Keratinocyte (primary cell): ENCODE data around the gene DNAH17. TPM values are rescaled to one million over a fixed set of nuclear protein-coding genes. Genes with fewer than 3 reads are reported as not detected.

Experiments
- DNase-seq: peaks from one replicate; pipeline ENCODE4 v3.0.0-alpha.2; 2011; ENCODE audit warnings: low read depth, missing footprints, low spot score
- FAIRE-seq: peaks from 2 replicates; lab custom pipeline; 2011; peaks lifted over from hg19 to GRCh38; lab: Jason Lieb, UNC
- H2AFZ ChIP-seq: 2 replicates; pipeline ENCODE4 v1.6.0; 2012; ENCODE audit warnings: low read length, control low read depth, inconsistent platforms; ENCODE audit not compliant: control insufficient read depth
- H3K27ac ChIP-seq: 2 replicates; pipeline ENCODE4 v1.5.1; 2011; ENCODE audit warnings: low read length; ENCODE audit not compliant: control insufficient read depth, insufficient read depth
- H3K27me3 ChIP-seq: 3 replicates; pipeline ENCODE4 v1.6.0; 2011; ENCODE audit warnings: low read length; ENCODE audit not compliant: control insufficient read depth, insufficient read depth; ENCODE audit errors: extremely low read depth
- H3K36me3 ChIP-seq, 2 experiments: 2 replicates in 1 of 2; 3 replicates in 1 of 2; pipeline ENCODE4 v1.5.1; 2011; ENCODE audit warnings: low read length in 2 of 2, mild to moderate bottlenecking in 1 of 2; ENCODE audit not compliant: control insufficient read depth in 2 of 2, insufficient read depth in 2 of 2; ENCODE audit errors: extremely low read depth in 1 of 2
- H3K4me1 ChIP-seq: 3 replicates; pipeline ENCODE4 v1.5.1; 2011; ENCODE audit warnings: low read length; ENCODE audit not compliant: control insufficient read depth, insufficient read depth; ENCODE audit errors: extremely low read depth
- H3K4me2 ChIP-seq: 3 replicates; pipeline ENCODE4 v1.6.0; 2011; ENCODE audit warnings: low read depth, low read length; ENCODE audit not compliant: control insufficient read depth, insufficient read depth; ENCODE audit errors: extremely low read depth
- H3K4me3 ChIP-seq, 3 experiments: fragments of 200-600 bp in 1 of 3; sonication (generic) in 1 of 3; 2 replicates in 2 of 3; 3 replicates in 1 of 3; pipeline ENCODE4 v1.5.1; 2011 to 2016; ENCODE audit warnings: low read length in 3 of 3, mild to moderate bottlenecking in 3 of 3, control low read depth in 2 of 3, inconsistent platforms in 1 of 3, low read depth in 1 of 3, mixed read lengths in 1 of 3, mixed run types in 1 of 3, moderate library complexity in 1 of 3; ENCODE audit not compliant: control insufficient read depth in 2 of 3, insufficient read depth in 2 of 3; ENCODE audit errors: extremely low read depth in 1 of 3
- H3K79me2 ChIP-seq: 2 replicates; pipeline ENCODE4 v1.6.0; 2012; ENCODE audit warnings: low read length; ENCODE audit not compliant: control insufficient read depth, insufficient read depth
- H3K9ac ChIP-seq: 3 replicates; pipeline ENCODE4 v1.6.0; 2011; ENCODE audit warnings: low read length; ENCODE audit not compliant: control insufficient read depth, insufficient read depth; ENCODE audit errors: extremely low read depth
- H3K9me1 ChIP-seq: 3 replicates; pipeline ENCODE4 v1.6.0; 2011; ENCODE audit warnings: low read length; ENCODE audit not compliant: control insufficient read depth, insufficient read depth; ENCODE audit errors: extremely low read depth
- H3K9me3 ChIP-seq: 2 replicates; pipeline ENCODE4 v1.5.1; 2012; ENCODE audit warnings: low read depth, low read length; ENCODE audit not compliant: control insufficient read depth
- H4K20me1 ChIP-seq: 3 replicates; pipeline ENCODE4 v1.6.0; 2011; ENCODE audit warnings: low read length; ENCODE audit not compliant: control insufficient read depth, insufficient read depth; ENCODE audit errors: extremely low read depth
- EZH2 ChIP-seq: IDR thresholded peaks from one replicate; pipeline ENCODE4 v1.6.1; 2012; ENCODE audit warnings: inconsistent platforms, mild to moderate bottlenecking, low read length, moderate library complexity
- dilution Hi-C: fragments of 300-500 bp; cut with MboI; formaldehyde crosslinking; loops from one replicate; pipeline ENCODE4 v1.7.0; 2020; ENCODE audit warnings: low sequenced_read_pairs; ENCODE audit not compliant: extremely low pct_ligation_motif_present
- polyA plus RNA-seq, 5 experiments: library from polyadenylated mRNA; depleted of rRNA in 3 of 5; stranded (reverse) in 3 of 5; stranded (forward) in 1 of 5; unstranded in 1 of 5; fragments of >200 nt; gene quantifications; 1 replicate in 1 of 5; 2 replicates in 3 of 5; 3 replicates in 1 of 5; pipeline versions ENCODE4 v1.2.1 to v1.2.3, GENCODE V29; 2011 to 2012; ENCODE audit warnings: missing spikeins in 2 of 5, low read depth in 1 of 5, low replicate concordance in 1 of 5
- TF ChIP-seq, protein P1 (sequence below), 3 experiments: IDR thresholded peaks in 1 of 3; conservative IDR thresholded peaks in 1 of 3; optimal IDR thresholded peaks in 1 of 3; 2 replicates in 2 of 3; 3 replicates in 1 of 3; pipeline versions ENCODE3 to v1.5.1; 2011; ENCODE audit warnings: low read length in 3 of 3, mild to moderate bottlenecking in 3 of 3, moderate library complexity in 2 of 3, control low read depth in 1 of 3, inconsistent platforms in 1 of 3; ENCODE audit not compliant: insufficient read depth in 2 of 3; ENCODE audit errors: extremely low read depth in 1 of 3

The DNAH17 gene
- polyA plus RNA-seq, 1 donor (not counting 4 experiments of a cell fraction or from before 2014, with no cell fraction given) = 0.16 TPM

GRCh38 chr17:78532311-78532710 lies 44.9 kb downstream of the DNAH17 start:
- dilution Hi-C loops = no loop called here
- Histone ChIP-seq H3K27me3 (no peaks in the 10 kb centered on the region), H3K4me1 (peaks cover 35% of the 10 kb centered on the region), H2AFZ (no peak overlapping the region), H3K9me3 (no peaks in the 10 kb centered on the region), H3K4me3 (no peak overlapping the region), H3K9me1 (no peaks in the 10 kb centered on the region), H3K36me3 (no peaks in the 10 kb centered on the region), H3K4me2 (no peak overlapping the region), H4K20me1 (no peaks in the 10 kb centered on the region), H3K79me2 (no peaks in the 10 kb centered on the region), H3K27ac (peak overlapping the region; percentile 85), H3K9ac (peak overlapping the region; percentile 26)
- TF ChIP-seq, protein P1, sequence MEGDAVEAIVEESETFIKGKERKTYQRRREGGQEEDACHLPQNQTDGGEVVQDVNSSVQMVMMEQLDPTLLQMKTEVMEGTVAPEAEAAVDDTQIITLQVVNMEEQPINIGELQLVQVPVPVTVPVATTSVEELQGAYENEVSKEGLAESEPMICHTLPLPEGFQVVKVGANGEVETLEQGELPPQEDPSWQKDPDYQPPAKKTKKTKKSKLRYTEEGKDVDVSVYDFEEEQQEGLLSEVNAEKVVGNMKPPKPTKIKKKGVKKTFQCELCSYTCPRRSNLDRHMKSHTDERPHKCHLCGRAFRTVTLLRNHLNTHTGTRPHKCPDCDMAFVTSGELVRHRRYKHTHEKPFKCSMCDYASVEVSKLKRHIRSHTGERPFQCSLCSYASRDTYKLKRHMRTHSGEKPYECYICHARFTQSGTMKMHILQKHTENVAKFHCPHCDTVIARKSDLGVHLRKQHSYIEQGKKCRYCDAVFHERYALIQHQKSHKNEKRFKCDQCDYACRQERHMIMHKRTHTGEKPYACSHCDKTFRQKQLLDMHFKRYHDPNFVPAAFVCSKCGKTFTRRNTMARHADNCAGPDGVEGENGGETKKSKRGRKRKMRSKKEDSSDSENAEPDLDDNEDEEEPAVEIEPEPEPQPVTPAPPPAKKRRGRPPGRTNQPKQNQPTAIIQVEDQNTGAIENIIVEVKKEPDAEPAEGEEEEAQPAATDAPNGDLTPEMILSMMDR (optimal IDR thresholded peaks at IDR 0.05 in 1 of 3, IDR thresholded peaks at IDR 0.05 in 1 of 3, conservative IDR thresholded peaks at IDR 0.05 in 1 of 3; ENCODE audit: extremely low read depth in 1 of 3, insufficient read depth in 2 of 3, low read length in 3 of 3) = no peak
- no peak for TF ChIP-seq EZH2
- no peak for DNase-seq
- FAIRE-seq = no peak

- dilution Hi-C loops = no loop called here
- Histone ChIP-seq H3K79me2 (no peaks in the 10 kb centered on the region), H3K4me1 (peaks cover 26% of the 10 kb centered on the region), H3K27ac (no peak overlapping the region), H3K9me1 (no peaks in the 10 kb centered on the region), H3K4me2 (no peak overlapping the region), H2AFZ (no peak overlapping the region), H3K36me3 (no peaks in the 10 kb centered on the region), H3K9me3 (no peaks in the 10 kb centered on the region), H3K9ac (no peak overlapping the region), H3K4me3 (no peak overlapping the region), H3K27me3 (no peaks in the 10 kb centered on the region), H4K20me1 (no peaks in the 10 kb centered on the region)
- no peak for FAIRE-seq
- DNase-seq = no peak
- TF ChIP-seq EZH2 = no peak
- TF ChIP-seq, protein P1 (optimal IDR thresholded peaks at IDR 0.05 in 1 of 3, IDR thresholded peaks at IDR 0.05 in 1 of 3, conservative IDR thresholded peaks at IDR 0.05 in 1 of 3; ENCODE audit: extremely low read depth in 1 of 3, insufficient read depth in 2 of 3, low read length in 3 of 3) = no peak
Measured at GRCh38 chr17:78530675-78531074, 46.5 kb downstream of the DNAH17 start.
